ENCODE measurements around the gene HMCES. TPM values are rescaled to one million over a fixed set of nuclear protein-coding genes. Genes with fewer than 3 reads are reported as not detected.
"Not testable (repeated sequence)": the region's sequence is repeated elsewhere in the genome, so short reads cannot be mapped to it uniquely, and the experiment has no call there.

The HMCES gene
- total RNA-seq, 1 donor from 2014 or later: 70.7 TPM

- Mint-ChIP-seq H3K27ac (no peak overlapping the region), H3K4me1 (ENCODE audit: low read depth) (no peaks in the 10 kb centered on the region), H3K36me3 (ENCODE audit: low read depth) (no peaks in the 10 kb centered on the region), H3K9me3 (no peaks in the 10 kb centered on the region), H3K27me3 (ENCODE audit: low read depth) (no peaks in the 10 kb centered on the region), H3K4me3 (ENCODE audit: low read depth) (no peak overlapping the region)
- intact Hi-C loops (cut with micrococcal nuclease): no loop called here
- no peak for DNase-seq (ENCODE audit: low spot score)
Observed at GRCh38 chr3:129320825-129321487, 42.3 kb downstream of the HMCES start.

GRCh38 chr3:129321887-129322286 lies 43.2 kb downstream of the HMCES start:
- Mint-ChIP-seq H3K36me3 (ENCODE audit: low read depth) (no peaks in the 10 kb centered on the region), H3K27ac (no peak overlapping the region), H3K9me3 (no peaks in the 10 kb centered on the region), H3K4me3 (ENCODE audit: low read depth) (no peak overlapping the region), H3K27me3 (ENCODE audit: low read depth) (no peaks in the 10 kb centered on the region), H3K4me1 (ENCODE audit: low read depth) (no peaks in the 10 kb centered on the region)
- DNase-seq (ENCODE audit: low spot score): no peak
- intact Hi-C loops (cut with micrococcal nuclease): no loop called here

- no peak for DNase-seq (ENCODE audit: low spot score)
- intact Hi-C loops (cut with micrococcal nuclease): no loop called here
- Mint-ChIP-seq H3K4me3 (ENCODE audit: low read depth) (no peak overlapping the region), H3K27ac (no peak overlapping the region), H3K27me3 (ENCODE audit: low read depth) (no peaks in the 10 kb centered on the region), H3K4me1 (ENCODE audit: low read depth) (no peaks in the 10 kb centered on the region), H3K9me3 (no peaks in the 10 kb centered on the region), H3K36me3 (ENCODE audit: low read depth) (no peaks in the 10 kb centered on the region)
Observed at GRCh38 chr3:129323651-129324294, 45.1 kb downstream of the HMCES start.

- Mint-ChIP-seq H3K4me1 (ENCODE audit: low read depth) (no peaks in the 10 kb centered on the region), H3K27ac (no peak overlapping the region), H3K27me3 (ENCODE audit: low read depth) (no peaks in the 10 kb centered on the region), H3K36me3 (ENCODE audit: low read depth) (no peaks in the 10 kb centered on the region), H3K9me3 (no peaks in the 10 kb centered on the region), H3K4me3 (ENCODE audit: low read depth) (no peak overlapping the region)
- intact Hi-C loops (cut with micrococcal nuclease): no loop called here
- DNase-seq (ENCODE audit: low spot score): no peak
Observed at GRCh38 chr3:129324855-129325254, 46.2 kb downstream of the HMCES start.

- Mint-ChIP-seq H3K36me3 (ENCODE audit: low read depth) (no peaks in the 10 kb centered on the region), H3K27me3 (ENCODE audit: low read depth) (peaks cover 2% of the 10 kb centered on the region), H3K27ac (no peak overlapping the region), H3K9me3 (no peaks in the 10 kb centered on the region), H3K4me1 (ENCODE audit: low read depth) (no peaks in the 10 kb centered on the region), H3K4me3 (ENCODE audit: low read depth) (no peak overlapping the region)
- intact Hi-C loops (cut with micrococcal nuclease): no loop called here
- DNase-seq (ENCODE audit: low spot score): no peak
Observed at GRCh38 chr3:129325383-129325782, 46.7 kb downstream of the HMCES start.

GRCh38 chr3:129326138-129326537 lies 47.5 kb downstream of the HMCES start:
- intact Hi-C loops (cut with micrococcal nuclease): no loop called here
- H3K4me1 Mint-ChIP-seq (ENCODE audit: low read depth): no peaks in the 10 kb centered on the region
- H3K36me3 Mint-ChIP-seq (ENCODE audit: low read depth): no peaks in the 10 kb centered on the region
- no peak for DNase-seq (ENCODE audit: low spot score)
- no peak overlapping the region for H3K4me3 Mint-ChIP-seq (ENCODE audit: low read depth)
- no peaks in the 10 kb centered on the region for H3K9me3 Mint-ChIP-seq
- peaks cover 3% of the 10 kb centered on the region for H3K27me3 Mint-ChIP-seq (ENCODE audit: low read depth)
- H3K27ac Mint-ChIP-seq: no peak overlapping the region

GRCh38 chr3:129326595-129326994 lies 47.9 kb downstream of the HMCES start:
- H3K27ac Mint-ChIP-seq: no peak overlapping the region
- no peak overlapping the region for H3K4me3 Mint-ChIP-seq (ENCODE audit: low read depth)
- intact Hi-C loops (cut with micrococcal nuclease): no loop called here
- peaks cover 5% of the 10 kb centered on the region for H3K27me3 Mint-ChIP-seq (ENCODE audit: low read depth)
- DNase-seq (ENCODE audit: low spot score): no peak
- no peaks in the 10 kb centered on the region for H3K9me3 Mint-ChIP-seq
- no peaks in the 10 kb centered on the region for H3K36me3 Mint-ChIP-seq (ENCODE audit: low read depth)
- no peaks in the 10 kb centered on the region for H3K4me1 Mint-ChIP-seq (ENCODE audit: low read depth)

- intact Hi-C loops (cut with micrococcal nuclease): no loop called here
- no peak overlapping the region for H3K27ac Mint-ChIP-seq
- H3K9me3 Mint-ChIP-seq: no peaks in the 10 kb centered on the region
- H3K36me3 Mint-ChIP-seq (ENCODE audit: low read depth): no peaks in the 10 kb centered on the region
- no peaks in the 10 kb centered on the region for H3K4me1 Mint-ChIP-seq (ENCODE audit: low read depth)
- H3K27me3 Mint-ChIP-seq (ENCODE audit: low read depth): peaks cover 5% of the 10 kb centered on the region
- H3K4me3 Mint-ChIP-seq (ENCODE audit: low read depth): no peak overlapping the region
- DNase-seq (ENCODE audit: low spot score): no peak
Observed at GRCh38 chr3:129327510-129327909, 48.8 kb downstream of the HMCES start.

- no peak overlapping the region for H3K4me3 Mint-ChIP-seq (ENCODE audit: low read depth)
- no peaks in the 10 kb centered on the region for H3K4me1 Mint-ChIP-seq (ENCODE audit: low read depth)
- H3K9me3 Mint-ChIP-seq: no peaks in the 10 kb centered on the region
- H3K36me3 Mint-ChIP-seq (ENCODE audit: low read depth): no peaks in the 10 kb centered on the region
- H3K27me3 Mint-ChIP-seq (ENCODE audit: low read depth): peaks cover 5% of the 10 kb centered on the region
- intact Hi-C loops (cut with micrococcal nuclease): no loop called here
- DNase-seq (ENCODE audit: low spot score): no peak
- no peak overlapping the region for H3K27ac Mint-ChIP-seq
Observed at GRCh38 chr3:129329858-129330257, 51.2 kb downstream of the HMCES start.

- intact Hi-C loops (cut with micrococcal nuclease): no loop called here
- DNase-seq (ENCODE audit: low spot score): no peak
- Mint-ChIP-seq H3K27me3 (ENCODE audit: low read depth) (peaks cover 5% of the 10 kb centered on the region), H3K36me3 (ENCODE audit: low read depth) (no peaks in the 10 kb centered on the region), H3K27ac (peak overlapping the region; percentile 13), H3K9me3 (no peaks in the 10 kb centered on the region), H3K4me1 (ENCODE audit: low read depth) (no peaks in the 10 kb centered on the region), H3K4me3 (ENCODE audit: low read depth) (no peak overlapping the region)
Observed at GRCh38 chr3:129330409-129330808, 51.7 kb downstream of the HMCES start.

GRCh38 chr3:129333891-129334290 lies 55.2 kb downstream of the HMCES start:
- no peak overlapping the region for H3K27ac Mint-ChIP-seq

GRCh38 chr3:129336093-129336706 lies 57.5 kb downstream of the HMCES start:
- H3K4me1 Mint-ChIP-seq (ENCODE audit: low read depth): no peaks in the 10 kb centered on the region
- no peak for DNase-seq (ENCODE audit: low spot score)
- no peak overlapping the region for H3K4me3 Mint-ChIP-seq (ENCODE audit: low read depth)
- H3K36me3 Mint-ChIP-seq (ENCODE audit: low read depth): no peaks in the 10 kb centered on the region
- peaks cover 2% of the 10 kb centered on the region for H3K27me3 Mint-ChIP-seq (ENCODE audit: low read depth)
- intact Hi-C loops (cut with micrococcal nuclease): no loop called here
- no peaks in the 10 kb centered on the region for H3K9me3 Mint-ChIP-seq
- H3K27ac Mint-ChIP-seq: no peak overlapping the region

More at GRCh38 chr3:129333891-129334290, 55.2 kb downstream of the HMCES start:
- intact Hi-C loops (cut with micrococcal nuclease): no loop called here
- DNase-seq (ENCODE audit: low spot score): no peak
- H3K4me1 Mint-ChIP-seq (ENCODE audit: low read depth): no peaks in the 10 kb centered on the region
- no peaks in the 10 kb centered on the region for H3K36me3 Mint-ChIP-seq (ENCODE audit: low read depth)
- no peak overlapping the region for H3K4me3 Mint-ChIP-seq (ENCODE audit: low read depth)
- H3K27me3 Mint-ChIP-seq (ENCODE audit: low read depth): peaks cover 5% of the 10 kb centered on the region
- H3K9me3 Mint-ChIP-seq: no peaks in the 10 kb centered on the region

- not testable (repeated sequence) for H3K9me3 Mint-ChIP-seq
Observed at GRCh38 chr3:129337719-129338118, 59.0 kb downstream of the HMCES start.

More at GRCh38 chr3:129337719-129338118, 59.0 kb downstream of the HMCES start:
- intact Hi-C loops (cut with micrococcal nuclease); H3K36me3 Mint-ChIP-seq (ENCODE audit: low read depth); DNase-seq (ENCODE audit: low spot score); H3K27me3 Mint-ChIP-seq (ENCODE audit: low read depth); H3K4me3 Mint-ChIP-seq (ENCODE audit: low read depth); H3K4me1 Mint-ChIP-seq (ENCODE audit: low read depth); H3K27ac Mint-ChIP-seq: not testable (repeated sequence)

All from activated T-helper 2 cell treated with anti-CD3 and anti-CD28 coated beads, Interferon-gamma antibody, Interleukin-2, Interleukin-4, amounts not matched to agents 10 μg/mL and 5 μg/mL and 100 μg/mL, durations not matched to agents 14 hours and 24 hours and 36 hours (primary cell).